Measurements from ENCODE around the gene SAMD1.

DNA sequence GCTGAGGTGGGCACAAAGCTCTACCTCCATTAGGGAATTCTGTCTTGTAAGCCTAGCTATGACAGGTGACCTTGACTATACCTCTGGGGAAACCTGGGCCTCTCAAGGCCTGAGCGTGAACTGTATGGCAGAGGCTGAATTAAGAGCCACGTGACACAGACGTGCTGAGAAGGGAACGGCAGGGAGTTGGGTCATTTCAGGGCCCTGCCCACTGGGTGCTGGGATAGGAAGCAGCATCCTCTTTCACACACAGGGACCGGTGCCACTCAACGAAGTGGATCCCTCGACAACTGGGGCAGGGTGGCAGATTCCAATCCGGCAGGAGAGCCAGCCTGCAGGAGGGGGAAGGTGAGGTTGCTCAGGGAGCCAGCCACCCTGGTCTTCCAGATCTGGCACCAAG, 36.6 kb upstream of the SAMD1 start:
- TF ChIP-seq CTCF (IDR thresholded peaks at IDR 0.05) = no peak
- TF ChIP-seq POLR2A (IDR thresholded peaks at IDR 0.05) = no peak
